HepG2 (cell line): ENCODE data around the gene PPDPF. TPM values are rescaled to one million over a fixed set of nuclear protein-coding genes. Genes with fewer than 3 reads are reported as not detected.

Experiments used
- ATAC-seq: fragments of 200-7000 bp; cut with Tn5 transposase; 3 replicates; pipeline ENCODE4 v1.9.1; 2020; ENCODE audit warnings: mild to moderate bottlenecking, moderate library complexity
- BruUV-seq: library from RNA; stranded (reverse); fragments of 400-500 nt; replicated peaks from 2 replicates; lab custom pipeline; 2021; lab: Mats Ljungman, UMichigan
- CTCF ChIA-PET: fragments of 300-600 bp; formaldehyde crosslinking; extraction: SDS; loops from one replicate; lab custom pipeline; 2021; ENCODE audit warnings: low total read pairs, inconsistent platforms, low intra/inter-chr PET ratio; lab: Yijun Ruan, JAX
- POLR2A ChIA-PET: fragments of 350-600 bp; sonication (Branson Sonifier 250); formaldehyde crosslinking; loops from one replicate; lab custom pipeline; 2020; ENCODE audit warnings: antibody characterized with exemption, inconsistent platforms; lab: Yijun Ruan, JAX
- DNase-seq: peaks from one replicate; pipeline ENCODE4 v3.0.0-alpha.2; 2015; ENCODE audit warnings: low spot score
- FAIRE-seq: peaks from 3 replicates; lab custom pipeline; 2011; peaks lifted over from hg19 to GRCh38; lab: Jason Lieb, UNC
- H2AFZ ChIP-seq: one replicate; pipeline ENCODE4 v1.6.1; 2011; ENCODE audit warnings: low read length, inconsistent platforms
- H3K27ac ChIP-seq: fragments of 300-600 bp; 3 replicates; pipeline ENCODE4 v1.8.0; 2011; ENCODE audit warnings: mixed run types, mild to moderate bottlenecking, mixed read lengths, low read length, inconsistent platforms; ENCODE audit not compliant: insufficient read depth; ENCODE audit errors: extremely low read length
- H3K27me3 ChIP-seq, 2 experiments: fragments of 200-600 bp in 1 of 2; 2 replicates in 1 of 2; 3 replicates in 1 of 2; pipeline versions ENCODE4 v1.6.0 to v1.8.0; 2011; ENCODE audit warnings: low read length in 2 of 2, mild to moderate bottlenecking in 2 of 2, moderate library complexity in 2 of 2, inconsistent platforms in 1 of 2; ENCODE audit not compliant: insufficient read depth in 2 of 2, control insufficient read depth in 1 of 2
- H3K36me3 ChIP-seq, 2 experiments: fragments of 200-600 bp in 1 of 2; replicated peaks in 1 of 2; 2 replicates in 1 of 2; 3 replicates in 1 of 2; pipeline versions ENCODE4 v1.5.1 to v1.8.0; 2011; ENCODE audit warnings: low read length in 2 of 2, inconsistent platforms in 1 of 2; ENCODE audit not compliant: insufficient read depth in 2 of 2, control insufficient read depth in 1 of 2
- H3K4me1 ChIP-seq: 2 replicates; pipeline ENCODE4 v1.5.1; 2012; ENCODE audit warnings: low read length, inconsistent platforms; ENCODE audit not compliant: insufficient read depth
- H3K4me2 ChIP-seq: 2 replicates; pipeline ENCODE4 v1.6.0; 2011; ENCODE audit warnings: low read depth, low read length, inconsistent platforms
- H3K4me3 ChIP-seq, 3 experiments: fragments of 200-600 bp in 1 of 3; sonication (generic), shearing (Covaris generic) in 1 of 3; replicated peaks in 1 of 3; 2 replicates each; pipeline ENCODE4 v1.5.1; 2011 to 2016; ENCODE audit warnings: low read length in 3 of 3, inconsistent platforms in 2 of 3, low read depth in 2 of 3, mild to moderate bottlenecking in 2 of 3, control low read depth in 1 of 3, mixed read lengths in 1 of 3; ENCODE audit not compliant: insufficient read depth in 1 of 3
- H3K79me2 ChIP-seq: one replicate; pipeline ENCODE4 v1.6.1; 2011; ENCODE audit warnings: low read length, inconsistent platforms; ENCODE audit not compliant: insufficient read depth
- H3K9ac ChIP-seq: 2 replicates; pipeline ENCODE4 v1.6.0; 2011; ENCODE audit warnings: mild to moderate bottlenecking, low read depth, low read length, inconsistent platforms; ENCODE audit not compliant: insufficient read depth
- H3K9me3 ChIP-seq: 2 replicates; pipeline ENCODE4 v1.5.1; 2012; ENCODE audit warnings: mild to moderate bottlenecking, low read length
- H4K20me1 ChIP-seq: 2 replicates; pipeline ENCODE4 v1.6.0; 2011; ENCODE audit warnings: inconsistent platforms, mild to moderate bottlenecking, low read length, moderate library complexity; ENCODE audit not compliant: insufficient read depth
- AGO2 ChIP-seq: fragments of 200-400 bp; formaldehyde crosslinking; optimal IDR thresholded peaks from 2 replicates; pipeline ENCODE3; 2017; ENCODE audit warnings: mild to moderate bottlenecking, low read depth, low read length, moderate library complexity
- CEBPB ChIP-seq: IDR thresholded peaks from 2 replicates; pipeline ENCODE4 v1.6.1; 2011; ENCODE audit warnings: low read depth, low read length, improper control_type of control experiment, borderline replicate concordance
- FLYWCH1 ChIP-seq: sonication (generic); formaldehyde crosslinking; IDR thresholded peaks from 2 replicates; pipeline ENCODE4 v1.8.1; 2023; ENCODE audit warnings: mild to moderate bottlenecking, missing genetic modification reagents
- HNRNPLL ChIP-seq: fragments of 200-400 bp; formaldehyde crosslinking; IDR thresholded peaks from 2 replicates; pipeline ENCODE4 v1.6.1; 2017; ENCODE audit warnings: mild to moderate bottlenecking, low read depth, low read length; ENCODE audit not compliant: poor library complexity, severe bottlenecking
- KLF12 ChIP-seq: sonication (generic); formaldehyde crosslinking; IDR thresholded peaks from 2 replicates; pipeline ENCODE4 v1.4.0; 2020; ENCODE audit warnings: missing genetic modification reagents, borderline replicate concordance
- NFIB ChIP-seq: sonication (generic); formaldehyde crosslinking; IDR thresholded peaks from 2 replicates; pipeline ENCODE4 v1.9.0; 2021; ENCODE audit warnings: missing genetic modification reagents, mild to moderate bottlenecking, borderline replicate concordance
- NR2F6 ChIP-seq, 2 experiments: IDR thresholded peaks; 2 replicates each; pipeline ENCODE4 v1.6.1; 2016; ENCODE audit warnings: antibody characterized with exemption in 1 of 2, mild to moderate bottlenecking in 1 of 2
- RARG ChIP-seq: sonication (generic); formaldehyde crosslinking; IDR thresholded peaks from 2 replicates; pipeline ENCODE4 v1.4.0; 2020; ENCODE audit warnings: low read depth, mild to moderate bottlenecking, missing genetic modification reagents
- RORA ChIP-seq: sonication (generic); formaldehyde crosslinking; IDR thresholded peaks from 2 replicates; pipeline ENCODE4 v1.5.0; 2020; ENCODE audit warnings: mild to moderate bottlenecking, missing genetic modification reagents, moderate library complexity
- SIX4 ChIP-seq: sonication (generic); formaldehyde crosslinking; IDR thresholded peaks from 2 replicates; pipeline ENCODE4 v1.4.0; 2020; ENCODE audit warnings: missing genetic modification reagents
- SRSF4 ChIP-seq: fragments of 200-400 bp; formaldehyde crosslinking; IDR thresholded peaks from one replicate; pipeline ENCODE4 v1.6.1; 2018; ENCODE audit warnings: mild to moderate bottlenecking, low read depth, low read length, moderate library complexity; ENCODE audit not compliant: poor library complexity, severe bottlenecking
- ZFP41 ChIP-seq: sonication (generic); formaldehyde crosslinking; IDR thresholded peaks from 2 replicates; pipeline ENCODE4 v1.4.0; 2020; ENCODE audit warnings: mild to moderate bottlenecking, missing genetic modification reagents, borderline replicate concordance
- ZNF207 ChIP-seq: fragments of 450-650 bp; IDR thresholded peaks from 2 replicates; pipeline ENCODE4 v1.6.1; 2016; ENCODE audit warnings: antibody characterized with exemption, borderline replicate concordance
- ZNF737 ChIP-seq: sonication (generic); formaldehyde crosslinking; IDR thresholded peaks from 2 replicates; pipeline ENCODE4 v1.5.0; 2020; ENCODE audit warnings: missing genetic modification reagents, mild to moderate bottlenecking, borderline replicate concordance
- ZNF776 ChIP-seq: sonication (generic); formaldehyde crosslinking; IDR thresholded peaks from 2 replicates; pipeline ENCODE4 v1.4.0; 2020; ENCODE audit warnings: mild to moderate bottlenecking, missing genetic modification reagents
- ZNF891 ChIP-seq: sonication (generic); formaldehyde crosslinking; IDR thresholded peaks from 2 replicates; pipeline ENCODE4 v1.5.0; 2020; ENCODE audit warnings: mild to moderate bottlenecking, missing genetic modification reagents
- ZSCAN21 ChIP-seq: sonication (generic); formaldehyde crosslinking; IDR thresholded peaks from 2 replicates; pipeline ENCODE4 v1.8.0; 2022; ENCODE audit warnings: mild to moderate bottlenecking, missing genetic modification reagents, moderate library complexity, borderline replicate concordance
- WGBS: methylation state at CpG from one replicate; pipeline ENCODE4 v1.1.6; 2017; ENCODE audit warnings: low lambda C conversion rate; 5-methylcytosine and 5-hydroxymethylcytosine counted together
- in situ Hi-C: cut with HindIII; loops from 2 replicates; pipeline ENCODE4 v1.10.0; 2017; ENCODE audit warnings: low pct_unique_long_range_greater_than_20kb; ENCODE audit not compliant: extremely low pct_ligation_motif_present
- intact Hi-C: fragments of 100-400 bp; cut with micrococcal nuclease; formaldehyde crosslinking; loops from one replicate; pipeline ENCODE4 v1.10.0; 2022; ENCODE audit not compliant: unreplicated experiment
- polyA plus RNA-seq, 8 experiments: library from polyadenylated mRNA; depleted of rRNA in 3 of 8; stranded (reverse) in 7 of 8; unstranded in 1 of 8; fragments of >200 nt; fragmentation: Illumina TruSeq in 4 of 8; extraction: Trizol in 4 of 8; gene quantifications; 2 replicates each; pipeline versions ENCODE4 v1.2.1 to v1.2.3, GENCODE V29; 2011 to 2016; ENCODE audit warnings: low read depth in 4 of 8, missing spikeins in 1 of 8, mixed read lengths in 1 of 8; ENCODE audit not compliant: insufficient read depth in 1 of 8
- total RNA-seq, 5 experiments: library from RNA; depleted of rRNA; stranded (reverse); fragments of >200 nt; fragmentation: Illumina TruSeq; extraction: Trizol; gene quantifications; 2 replicates each; pipeline ENCODE4 v1.2.3, GENCODE V29; 2016; ENCODE audit warnings: low read depth in 1 of 5
- TF ChIP-seq, protein P1 (sequence below): sonication (generic); formaldehyde crosslinking; IDR thresholded peaks from 2 replicates; pipeline ENCODE4 v1.5.0; 2020; ENCODE audit warnings: missing genetic modification reagents
- TF ChIP-seq, protein P2 (sequence below): sonication (generic); formaldehyde crosslinking; IDR thresholded peaks from 2 replicates; pipeline ENCODE4 v1.4.0; 2020; ENCODE audit warnings: missing genetic modification reagents, mild to moderate bottlenecking, borderline replicate concordance

PPDPF gene
- total and polyA plus RNA-seq, 2 of the 13 experiments (the other 11 are each of a cell fraction or from before 2014, with no cell fraction given), result 1.8 to 7.0 TPM

DNA sequence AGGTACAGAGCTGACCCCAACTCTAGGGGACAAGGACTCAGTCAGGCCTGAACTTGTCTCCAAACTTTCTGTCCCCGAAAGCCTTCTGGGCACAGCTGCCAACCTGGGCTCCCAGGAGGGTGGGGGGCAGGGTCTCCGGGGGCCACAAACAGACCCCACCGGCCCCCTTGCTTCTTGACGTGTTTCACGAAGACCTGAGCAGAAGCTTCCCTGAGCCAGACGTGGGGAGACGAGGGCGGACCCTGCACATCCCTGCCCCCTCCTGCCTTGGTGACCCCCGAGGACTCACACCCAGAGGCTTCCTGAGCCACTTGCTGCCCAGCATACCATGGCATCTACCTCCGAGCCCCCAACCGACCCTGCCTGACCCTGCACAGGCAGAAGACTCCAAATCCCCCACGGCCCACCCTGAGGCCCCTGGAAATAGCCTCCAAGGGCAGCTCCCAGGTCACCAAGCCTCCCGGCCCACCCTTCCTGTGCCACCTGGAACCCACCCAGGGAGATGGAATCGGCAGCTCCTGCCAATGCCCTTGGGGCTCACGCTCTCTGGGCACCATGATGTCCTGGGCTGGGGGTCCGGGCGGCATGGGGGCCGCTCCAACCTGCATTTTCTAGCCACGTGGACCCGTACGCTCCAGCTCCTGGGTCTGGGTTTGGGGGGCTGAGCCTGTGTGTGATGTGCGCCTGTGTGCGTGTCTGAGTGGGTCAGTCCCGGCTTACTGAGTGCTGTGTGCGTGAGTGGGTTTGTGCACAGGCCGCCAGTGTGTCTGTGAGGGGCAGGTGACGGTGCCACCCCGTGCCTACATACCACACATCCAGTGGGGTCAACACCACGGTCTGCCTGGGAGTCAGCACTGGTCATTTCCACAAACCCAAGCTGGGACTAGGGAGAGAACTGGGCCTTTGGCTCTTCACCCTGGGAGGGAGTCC, 19.1 kb downstream of the PPDPF start:
- H3K9me3 ChIP-seq, result no peaks in the 10 kb centered on the region
- H3K9ac ChIP-seq, result no peak overlapping the region
- no peak overlapping the region for H3K27ac ChIP-seq
- H3K4me1 ChIP-seq, result peaks cover 51% of the 10 kb centered on the region
- in situ Hi-C loops (loop anchor here (5.0 kb wide), 1 partner anchor 38 kb away; no protein-coding TSS in a partner anchor), intact Hi-C loops (loop anchor here (2.0 to 10.0 kb wide), 5 partner anchors 88 to 433 kb away; partner anchors contain the start of genes GMEB2, LIME1, RTEL1 and SLC2A4RG)
- peak overlapping the region; percentile 54; the same call in 1 of the 2 replicates for H3K4me2 ChIP-seq
- FAIRE-seq (no peak), ATAC-seq (no peak), DNase-seq (no peak)
- H3K27me3 ChIP-seq, result peaks cover 41 to 69% of the 10 kb centered on the region in 2 experiments
- no TSS peak for BruUV-seq
- no peaks in the 10 kb centered on the region for H4K20me1 ChIP-seq
- no peaks in the 10 kb centered on the region for H3K36me3 ChIP-seq
- ChIA-PET CTCF (interaction anchor here (2.7 kb wide), 1 partner anchor 40 kb away, joined by 29 read pairs; no protein-coding TSS in a partner anchor), POLR2A (interaction anchor here (0.8 to 2.2 kb wide), 3 partner anchors 18 to 325 kb away, joined by 3 to 11 read pairs (median 3); partner anchors contain the start of genes PPDPF, RTEL1 and TPD52L2)
- H3K4me3 ChIP-seq, result peak overlapping the region in 1 of 3 experiments; percentile 15; a peak in 1 of 6 replicates
- H2AFZ ChIP-seq, result no peak overlapping the region
- no peaks in the 10 kb centered on the region for H3K79me2 ChIP-seq
- WGBS, result 49% methylated on average over 24 of the region's 29 CpGs
- TF ChIP-seq ZNF891 (CRISPR knock-in tag) (no peak), NFIB (CRISPR knock-in tag) (no peak; the same call in 1 of the 2 replicates), ZNF207 (no peak), FLYWCH1 (no peak), CEBPB (no peak), ZFP41 (CRISPR knock-in tag) (no peak), SIX4 (no peak), RORA (no peak), SRSF4 (no peak), HNRNPLL (peak; percentile 12), ZSCAN21 (no peak), ZNF776 (CRISPR knock-in tag) (0 out of 2 replicates have a peak, but pooled peaks have one; percentile 24), RARG (no peak), AGO2 (no peak), KLF12 (CRISPR knock-in tag) (no peak), NR2F6 (IDR thresholded peaks at IDR 0.05) (no peak), NR2F6 (CRISPR knock-in tag; IDR thresholded peaks at IDR 0.05) (no peak), ZNF737 (CRISPR knock-in tag) (no peak)
- TF ChIP-seq, protein P1, sequence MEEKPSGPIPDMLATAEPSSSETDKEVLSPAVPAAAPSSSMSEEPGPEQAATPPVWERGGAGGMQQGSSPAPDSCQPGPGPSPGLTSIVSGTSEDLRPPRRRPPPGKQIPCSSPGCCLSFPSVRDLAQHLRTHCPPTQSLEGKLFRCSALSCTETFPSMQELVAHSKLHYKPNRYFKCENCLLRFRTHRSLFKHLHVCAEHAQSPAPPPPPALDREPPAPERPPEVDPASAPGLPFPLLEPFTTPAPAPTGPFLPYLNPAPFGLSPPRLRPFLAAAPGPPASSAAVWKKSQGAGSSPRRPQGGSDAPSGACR, result no peak
- TF ChIP-seq, protein P2, sequence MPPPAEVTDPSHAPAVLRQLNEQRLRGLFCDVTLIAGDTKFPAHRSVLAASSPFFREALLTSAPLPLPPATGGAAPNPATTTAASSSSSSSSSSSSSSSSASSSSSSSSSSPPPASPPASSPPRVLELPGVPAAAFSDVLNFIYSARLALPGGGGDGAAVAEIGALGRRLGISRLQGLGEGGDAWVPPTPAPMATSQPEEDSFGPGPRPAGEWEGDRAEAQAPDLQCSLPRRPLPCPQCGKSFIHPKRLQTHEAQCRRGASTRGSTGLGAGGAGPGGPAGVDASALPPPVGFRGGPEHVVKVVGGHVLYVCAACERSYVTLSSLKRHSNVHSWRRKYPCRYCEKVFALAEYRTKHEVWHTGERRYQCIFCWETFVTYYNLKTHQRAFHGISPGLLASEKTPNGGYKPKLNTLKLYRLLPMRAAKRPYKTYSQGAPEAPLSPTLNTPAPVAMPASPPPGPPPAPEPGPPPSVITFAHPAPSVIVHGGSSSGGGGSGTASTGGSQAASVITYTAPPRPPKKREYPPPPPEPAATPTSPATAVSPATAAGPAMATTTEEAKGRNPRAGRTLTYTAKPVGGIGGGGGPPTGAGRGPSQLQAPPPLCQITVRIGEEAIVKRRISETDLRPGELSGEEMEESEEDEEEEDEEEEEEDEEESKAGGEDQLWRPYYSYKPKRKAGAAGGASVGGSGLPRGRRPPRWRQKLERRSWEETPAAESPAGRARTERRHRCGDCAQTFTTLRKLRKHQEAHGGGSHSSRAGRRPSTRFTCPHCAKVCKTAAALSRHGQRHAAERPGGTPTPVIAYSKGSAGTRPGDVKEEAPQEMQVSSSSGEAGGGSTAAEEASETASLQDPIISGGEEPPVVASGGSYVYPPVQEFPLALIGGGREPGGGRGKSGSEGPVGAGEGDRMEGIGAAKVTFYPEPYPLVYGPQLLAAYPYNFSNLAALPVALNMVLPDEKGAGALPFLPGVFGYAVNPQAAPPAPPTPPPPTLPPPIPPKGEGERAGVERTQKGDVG (CRISPR knock-in tag), result 0 out of 2 replicates have a peak, but pooled peaks have one; percentile 15
